Activated T-cell treated with anti-CD3 and anti-CD28 coated beads for 24 hours (primary cell): ENCODE results near the gene CYP4F8.
"Not testable (repeated sequence)": the region's sequence is repeated elsewhere in the genome, so short reads cannot be mapped to it uniquely, and the experiment has no call there.

ENCODE experiments used
- DNase-seq: peaks from one replicate; pipeline ENCODE4 v3.0.0-alpha.2; 2020; ENCODE audit warnings: low read depth

CYP4F8 gene

GRCh38 chr19:15614507-15615379 lies at the start of gene CYP4F8:
CYP4F8 (plus strand) TSS chr19:15615218; CDS start chr19:15615617, 399 bp downstream.
- no peak for DNase-seq

- DNase-seq = no peak
These were observed 44.6 kb upstream of the CYP4F8 start for GRCh38 chr19:15570420-15570819.

DNA sequence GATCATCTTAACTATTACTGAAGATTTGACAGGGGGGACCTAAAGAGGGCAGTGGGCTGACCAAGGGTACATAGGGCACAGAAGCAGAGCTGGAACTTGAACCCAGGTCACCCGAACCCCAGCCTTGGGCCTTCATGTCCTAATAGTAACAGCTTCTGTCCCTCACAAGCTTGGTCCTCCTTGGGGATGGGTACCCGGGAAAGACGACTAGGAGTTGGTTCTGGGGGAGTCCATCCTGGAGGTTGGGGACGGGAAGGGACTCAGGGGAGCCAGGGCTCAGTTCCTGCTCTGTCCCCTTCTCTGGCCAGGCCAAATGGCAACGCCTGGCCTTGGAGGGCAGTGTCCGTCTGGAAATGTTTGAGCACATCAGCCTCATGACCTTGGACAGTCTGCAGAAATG lies 39.6 kb upstream of the CYP4F8 start:
- DNase-seq = no peak

- DNase-seq = no peak
These were observed 38.4 kb upstream of the CYP4F8 start for GRCh38 chr19:15576526-15577156.

DNA sequence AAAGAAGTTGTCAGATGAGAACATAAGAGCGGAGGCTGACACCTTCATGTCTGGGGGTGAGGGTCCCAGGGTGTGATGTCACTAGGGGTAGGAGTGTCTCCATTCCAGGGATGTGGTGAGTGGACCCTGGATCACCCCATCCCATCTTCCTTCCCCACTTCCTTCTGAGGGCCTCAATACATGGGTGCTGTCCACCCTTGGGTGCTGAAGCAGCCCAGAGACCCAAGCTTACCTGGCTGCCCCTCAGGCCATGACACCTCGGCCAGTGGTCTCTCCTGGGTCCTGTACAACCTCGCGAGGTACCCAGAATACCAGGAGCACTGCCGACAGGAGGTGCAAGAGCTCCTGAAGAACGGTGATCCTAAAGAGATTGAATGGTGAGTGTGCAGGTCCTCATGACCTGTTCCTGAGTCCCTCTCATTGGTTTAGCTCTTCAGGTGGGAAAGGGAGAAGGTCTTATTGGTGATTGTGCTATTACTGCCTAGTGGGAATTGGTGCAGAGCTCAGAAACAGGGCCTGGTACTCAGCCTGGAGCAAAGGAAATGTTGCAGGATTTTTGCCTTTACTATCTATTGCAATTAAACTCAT lies 37.7 kb upstream of the CYP4F8 start:
- DNase-seq = no peak

GRCh38 chr19:15583346-15583745 lies 31.7 kb upstream of the CYP4F8 start:
- no peak for DNase-seq

DNA sequence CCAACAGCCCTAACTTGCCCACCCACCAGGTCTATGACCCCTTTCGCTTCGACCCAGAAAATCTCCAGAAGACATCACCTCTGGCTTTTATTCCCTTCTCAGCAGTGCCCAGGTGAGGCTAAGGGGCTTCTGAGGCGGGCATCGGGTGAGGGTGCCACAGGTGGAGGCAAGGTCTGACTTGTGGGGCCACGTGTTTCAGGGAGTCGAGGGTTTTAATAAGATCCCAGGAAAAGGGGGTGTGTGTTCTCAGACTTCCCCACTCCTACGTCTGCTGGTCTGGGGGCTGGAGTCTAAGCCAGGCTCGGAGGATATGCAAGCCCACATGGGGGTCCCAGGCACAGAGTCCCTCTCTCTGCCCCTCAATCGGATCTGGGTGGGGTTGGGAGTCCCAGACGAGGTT lies 30.9 kb upstream of the CYP4F8 start:
- no peak for DNase-seq

DNA sequence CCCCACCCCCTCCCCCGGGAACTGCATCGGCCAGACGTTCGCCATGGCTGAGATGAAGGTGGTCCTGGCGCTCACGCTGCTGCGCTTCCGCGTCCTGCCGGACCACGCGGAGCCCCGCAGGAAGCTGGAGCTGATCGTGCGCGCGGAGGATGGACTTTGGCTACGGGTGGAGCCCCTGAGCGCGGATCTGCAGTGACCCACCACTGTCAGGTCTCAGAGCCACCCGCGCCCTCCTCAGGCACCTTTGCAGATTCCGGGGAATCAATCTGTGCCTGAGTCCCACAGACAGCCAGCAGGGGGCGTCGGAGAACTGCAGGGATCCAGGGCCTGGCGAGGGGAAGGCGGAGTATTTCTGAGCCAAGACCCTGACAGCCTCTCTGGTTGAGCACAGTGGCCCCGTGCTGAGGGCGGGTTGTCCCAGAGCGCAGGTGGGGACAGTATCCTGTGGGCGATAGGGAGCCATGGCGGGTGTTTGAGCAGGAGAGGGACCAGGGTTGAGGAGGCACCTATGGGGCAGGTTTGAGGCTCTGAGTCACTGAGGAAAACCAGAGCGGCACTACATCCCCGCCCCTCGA lies 30.4 kb upstream of the CYP4F8 start:
- peak; percentile 81 for DNase-seq

DNA sequence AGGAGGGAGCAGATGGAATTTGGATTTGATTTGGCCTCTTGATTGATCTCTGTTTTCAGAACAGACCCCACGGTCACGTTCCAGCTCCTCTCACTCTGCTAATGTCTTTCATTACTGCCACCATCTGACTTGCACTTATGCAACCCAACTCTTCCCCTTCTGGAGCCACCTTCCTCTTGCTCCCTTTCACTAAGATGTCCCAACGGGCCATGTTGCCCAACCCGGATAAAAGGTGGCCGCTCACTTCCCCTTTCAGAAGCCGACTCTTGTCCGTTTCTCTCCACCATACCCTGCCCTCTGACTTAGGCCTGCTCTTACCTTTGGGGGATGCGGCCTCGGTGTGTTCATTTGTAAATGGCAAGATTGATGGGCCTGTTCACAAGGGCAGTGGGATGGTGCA lies 27.4 kb upstream of the CYP4F8 start:
- no peak for DNase-seq

GRCh38 chr19:15588265-15588664 lies 26.8 kb upstream of the CYP4F8 start:
- no peak for DNase-seq

GRCh38 chr19:15589760-15590451 lies 25.1 kb upstream of the CYP4F8 start:
- no peak for DNase-seq

- DNase-seq = no peak
These were observed 23.2 kb upstream of the CYP4F8 start for GRCh38 chr19:15591796-15592195.

DNA sequence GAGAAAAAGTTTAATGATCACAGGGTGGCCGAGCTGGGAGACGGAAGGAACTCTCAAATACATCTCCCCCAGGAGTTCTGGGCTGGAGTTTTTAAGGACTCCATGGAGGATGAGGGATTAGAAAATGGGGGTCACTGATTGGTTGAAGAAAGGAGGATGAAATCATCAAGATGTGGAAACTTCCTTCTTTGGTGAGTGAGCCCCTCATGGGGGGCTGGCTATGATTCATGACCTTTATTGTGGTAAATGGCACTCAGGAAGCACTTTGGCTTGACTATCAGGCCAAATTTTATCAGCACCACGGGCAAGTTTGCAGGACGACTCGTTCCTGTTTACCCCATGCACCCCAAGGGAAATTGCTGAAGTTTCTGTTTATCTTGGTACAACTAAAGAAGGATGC lies 22.5 kb upstream of the CYP4F8 start:
- not testable (repeated sequence) for DNase-seq

DNA sequence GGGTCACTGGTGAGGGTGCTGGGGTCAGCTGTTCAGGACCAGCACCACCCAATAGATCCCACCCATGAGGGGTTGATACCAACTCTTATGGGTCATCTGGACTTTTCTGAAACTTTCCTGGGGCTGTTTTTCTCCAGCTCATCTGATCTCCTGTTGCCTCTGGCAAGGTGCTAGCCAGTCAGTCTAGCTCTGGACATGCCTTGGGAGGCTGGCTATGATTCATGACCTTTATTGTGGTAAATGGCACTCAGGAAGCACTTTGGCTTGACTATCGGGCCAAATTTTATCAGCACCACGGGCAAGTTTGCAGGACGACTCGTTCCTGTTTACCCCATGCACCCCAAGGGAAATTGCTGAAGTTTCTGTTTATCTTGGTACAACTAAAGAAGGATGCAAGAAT lies 21.3 kb upstream of the CYP4F8 start:
- not testable (repeated sequence) for DNase-seq

GRCh38 chr19:15595069-15595468 lies 19.9 kb upstream of the CYP4F8 start:
- no peak for DNase-seq

DNA sequence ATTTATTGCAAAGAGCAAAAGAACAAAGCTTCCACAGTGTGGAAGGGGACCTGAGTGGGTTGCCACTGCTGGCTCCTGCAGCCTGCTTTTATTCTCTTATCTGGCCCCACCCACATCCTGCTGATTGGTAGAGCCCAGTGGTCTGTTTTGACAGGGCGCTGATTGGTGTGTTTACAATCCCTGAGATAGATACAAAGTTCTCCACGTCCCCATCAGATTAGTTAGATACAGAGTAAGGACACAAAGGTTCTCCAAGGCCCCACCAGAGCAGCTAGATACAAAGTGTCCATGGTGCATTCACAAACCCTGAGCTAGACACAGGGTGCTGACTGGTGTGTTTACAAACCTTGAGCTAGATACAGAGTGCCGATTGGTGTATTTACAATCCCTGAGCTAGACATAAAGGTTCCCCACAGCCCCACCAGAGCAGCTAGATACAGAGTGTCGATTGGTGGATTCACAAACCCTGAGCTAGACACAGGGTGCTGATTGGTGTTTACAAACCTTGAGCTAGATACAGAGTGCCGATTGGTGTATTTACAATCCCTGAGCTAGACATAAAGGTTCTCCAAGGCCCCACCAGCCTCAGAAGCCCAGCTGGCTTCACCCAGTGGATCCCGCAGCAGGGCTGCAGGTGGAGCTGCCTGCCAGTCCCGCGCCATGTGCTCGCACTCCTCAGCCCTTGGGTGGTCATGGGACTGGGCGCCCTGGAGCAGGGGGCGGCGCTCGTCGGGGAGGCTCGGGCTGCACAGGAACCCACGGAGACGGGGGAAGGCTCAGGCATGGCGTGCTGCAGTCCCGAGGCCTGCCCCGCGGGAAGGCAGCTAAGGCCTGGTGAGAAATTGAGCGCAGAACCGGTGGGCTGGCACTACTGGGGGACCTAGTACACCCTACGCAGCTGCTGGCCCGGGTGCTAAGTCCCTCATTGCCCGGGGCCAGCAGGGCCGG lies 6.8 kb upstream of the CYP4F8 start:
- DNase-seq = not testable (repeated sequence)

DNA sequence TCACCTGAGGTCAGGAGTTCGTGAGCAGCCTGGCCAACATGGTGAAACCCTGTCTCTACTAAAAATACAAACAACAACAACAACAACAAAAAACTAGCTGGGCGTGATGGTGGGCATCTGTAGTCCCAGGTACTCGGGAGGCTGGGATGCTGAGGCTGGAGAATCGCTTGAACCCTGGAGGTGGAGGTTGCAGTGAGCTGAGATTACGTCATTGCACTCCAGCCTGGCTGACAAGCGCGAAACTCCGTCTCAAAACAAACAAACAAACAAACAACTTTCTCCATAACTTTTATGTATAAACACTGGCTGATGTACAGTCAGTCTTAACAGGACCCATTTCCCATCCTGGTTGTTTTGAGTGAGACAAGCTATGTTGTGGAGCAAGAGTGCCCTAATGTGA lies 5.8 kb upstream of the CYP4F8 start:
- DNase-seq = no peak

DNA sequence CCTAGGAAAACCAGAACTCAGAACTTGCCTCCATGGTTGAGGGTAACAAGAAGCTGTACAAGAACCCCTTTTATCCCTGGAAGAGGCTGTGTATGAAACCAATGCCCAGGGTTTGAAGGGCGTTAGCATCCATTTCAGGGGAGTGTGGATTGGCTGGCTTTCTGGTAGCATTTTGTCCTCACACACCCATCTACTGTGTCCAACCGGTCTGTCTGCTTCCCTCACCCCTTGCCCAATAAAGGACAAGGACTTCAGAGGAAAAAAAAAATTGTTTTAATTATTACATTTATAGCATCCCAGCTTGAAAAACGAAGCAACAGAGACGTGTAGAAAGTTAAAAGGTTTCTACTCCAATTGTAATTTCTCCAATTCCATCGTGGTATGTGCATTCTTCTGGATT lies 2.7 kb upstream of the CYP4F8 start:
- DNase-seq = no peak

DNA sequence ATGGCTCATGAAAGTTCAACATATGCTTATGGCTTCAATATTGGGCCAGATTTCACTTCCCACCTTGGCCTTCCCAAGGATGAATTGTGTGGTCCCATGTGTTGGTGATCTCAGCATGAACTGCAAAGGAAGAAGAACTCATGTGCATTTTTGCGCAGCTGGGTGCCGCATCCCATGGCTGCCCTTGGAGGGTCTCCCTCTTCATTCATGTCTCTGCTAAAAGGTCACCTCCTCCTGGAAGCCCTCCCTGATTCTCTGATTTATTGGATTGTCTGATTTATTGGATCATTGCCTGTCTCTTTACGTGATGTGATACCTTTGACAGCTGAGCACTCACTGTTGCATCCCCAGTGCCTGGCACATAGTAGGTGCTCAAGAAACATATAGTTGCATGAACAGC lies 1.7 kb upstream of the CYP4F8 start:
- no peak for DNase-seq

GRCh38 chr19:15615526-15615925 lies 508 bp downstream of the CYP4F8 start:
- no peak for DNase-seq

- no peak for DNase-seq
These were observed 1.2 kb downstream of the CYP4F8 start for GRCh38 chr19:15616183-15616582.
